Hypothalamus (tissue), 51 donors: Measurements from ENCODE around the gene SOX10.
A peak's percentile ranks its signal among the peaks of the same experiment; 100 is the strongest.

Experiments
- DNase-seq, 51 donors: peaks; one replicate each; lab custom pipeline; 2025; lab: John Stamatoyannopoulos, UW

The SOX10 gene

DNA sequence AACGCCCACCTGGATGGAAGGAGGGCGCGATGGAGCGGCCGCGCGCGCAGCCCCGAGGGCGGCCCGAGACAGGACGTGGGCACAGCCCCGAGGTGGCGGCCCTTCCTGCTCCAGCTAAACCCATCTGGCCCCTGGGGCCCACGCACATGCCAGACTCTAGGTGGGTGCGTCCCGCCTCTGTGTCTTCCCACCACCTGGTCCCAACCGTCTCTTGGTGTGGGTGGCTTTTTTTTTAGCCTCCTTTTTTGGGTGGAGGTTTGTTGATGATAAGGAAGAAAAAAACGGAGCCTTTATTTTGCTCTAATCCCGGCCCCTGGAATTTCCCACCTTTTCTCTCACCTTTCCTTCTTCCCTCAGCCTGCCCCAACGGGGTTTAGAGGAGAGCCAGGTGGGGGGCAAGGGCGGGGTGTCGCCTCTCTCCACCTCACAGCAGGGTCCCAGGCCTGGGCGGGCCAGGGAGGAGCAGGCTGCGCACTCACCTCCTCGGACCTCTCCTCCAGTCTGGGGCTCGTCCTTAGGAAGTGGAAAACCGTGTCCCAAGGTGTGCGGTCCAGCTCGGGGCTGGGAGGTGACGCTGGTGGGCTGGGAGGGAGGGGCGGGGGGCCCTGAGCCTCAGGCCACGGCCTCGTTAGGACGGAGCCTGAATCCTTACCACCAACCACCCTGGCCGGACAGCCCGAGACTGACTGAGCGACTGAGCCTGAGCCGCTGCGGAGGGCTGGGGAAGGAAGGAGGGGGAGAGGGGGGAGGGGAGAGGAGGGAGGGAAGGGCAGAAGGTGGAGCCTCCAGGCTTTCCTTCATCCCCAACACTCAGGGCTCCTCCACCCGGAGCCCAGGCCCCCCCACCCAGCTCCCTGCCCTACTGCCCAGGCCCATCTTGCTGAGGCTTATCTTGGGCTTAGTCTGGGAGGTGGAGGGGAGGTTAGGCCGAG, at the start of gene SOX10:
Gene SOX10, minus strand, starts transcription at position 696 of the 932 bp plus-strand sequence. CDS start 771 bp downstream, outside the sequence.
- DNase-seq: peak in 38 of 51 donors; percentile 12 to 87 (median 66)

DNA sequence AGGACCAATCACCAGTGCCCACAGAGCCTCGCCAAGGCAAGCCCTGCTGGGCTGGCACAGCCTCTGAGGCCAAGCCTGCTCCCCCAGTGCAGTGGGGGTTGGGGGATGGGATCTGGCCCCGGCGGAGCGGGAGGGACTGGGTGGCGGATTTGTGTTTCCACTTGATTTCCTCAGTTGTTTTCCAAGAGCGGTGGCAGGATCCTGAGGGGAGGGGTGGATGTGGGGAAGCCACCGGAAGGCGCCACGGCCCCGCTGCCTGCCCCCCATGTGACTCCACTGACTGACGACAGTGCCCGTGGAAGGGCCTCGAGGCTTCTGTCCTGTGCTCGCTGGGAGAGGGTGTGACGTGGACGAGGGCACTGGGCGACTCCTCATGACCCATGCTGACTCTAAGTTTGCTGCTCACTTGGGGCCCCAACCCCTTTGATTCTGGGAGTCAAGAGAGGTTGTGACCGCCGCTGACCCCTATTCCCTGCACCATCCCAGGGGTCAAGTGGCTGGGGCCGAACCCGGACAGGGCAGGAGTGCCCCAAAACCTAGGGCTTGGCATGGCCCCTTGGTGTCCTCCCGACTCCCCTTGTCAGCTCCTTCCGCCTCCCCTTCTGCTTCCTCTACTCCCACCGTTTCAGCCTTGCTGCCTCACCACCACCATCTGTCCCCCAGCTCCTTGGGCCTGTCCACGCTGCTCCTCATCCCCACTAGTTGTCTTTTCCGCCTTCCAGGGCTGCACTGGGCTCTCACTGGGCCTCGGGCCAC, 49.3 kb upstream of the SOX10 start:
- DNase-seq: peak in 49 of 51 donors; percentile 31 to 95 (median 86)

DNA sequence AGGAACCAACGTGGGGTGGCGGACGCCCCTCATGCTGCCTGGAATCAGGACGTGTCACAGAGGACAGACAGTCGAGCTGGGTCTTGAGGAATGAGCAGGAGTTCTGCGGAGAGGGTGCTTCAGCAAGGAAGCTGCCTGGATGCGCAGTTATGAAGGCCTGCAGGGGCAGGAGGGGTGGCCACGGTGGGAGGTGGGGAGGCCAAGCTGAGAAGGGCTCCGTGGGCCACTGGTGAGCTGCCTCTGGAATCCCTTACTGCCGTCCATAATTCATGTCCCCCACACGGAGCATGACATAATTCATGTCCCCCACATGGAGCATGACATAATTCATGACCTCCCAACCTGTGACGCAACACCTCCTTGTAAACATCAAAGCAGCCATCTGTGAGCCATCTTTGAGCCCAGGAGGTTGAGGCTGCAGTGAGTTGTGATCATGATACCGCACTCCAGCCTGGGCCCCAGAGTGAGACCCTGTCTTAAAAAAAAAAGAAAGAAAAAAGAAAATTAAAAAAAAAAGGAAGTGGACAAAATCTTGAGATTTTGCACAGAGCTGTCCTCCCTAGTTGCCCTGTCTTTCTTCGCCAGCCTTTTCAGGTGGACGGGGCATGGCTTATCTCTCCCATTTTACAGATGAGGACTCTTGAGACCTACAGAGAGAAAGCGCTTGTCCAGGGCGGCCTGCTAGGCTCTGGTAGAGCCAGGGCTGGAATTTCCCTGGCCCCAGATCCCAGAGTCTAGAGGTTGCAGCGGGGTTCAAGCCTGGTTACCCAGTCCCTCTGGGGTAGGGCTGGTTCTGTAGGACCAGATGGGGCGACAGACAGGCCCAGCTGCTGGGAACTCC, 48.5 kb upstream of the SOX10 start:
- DNase-seq: no peak

DNA sequence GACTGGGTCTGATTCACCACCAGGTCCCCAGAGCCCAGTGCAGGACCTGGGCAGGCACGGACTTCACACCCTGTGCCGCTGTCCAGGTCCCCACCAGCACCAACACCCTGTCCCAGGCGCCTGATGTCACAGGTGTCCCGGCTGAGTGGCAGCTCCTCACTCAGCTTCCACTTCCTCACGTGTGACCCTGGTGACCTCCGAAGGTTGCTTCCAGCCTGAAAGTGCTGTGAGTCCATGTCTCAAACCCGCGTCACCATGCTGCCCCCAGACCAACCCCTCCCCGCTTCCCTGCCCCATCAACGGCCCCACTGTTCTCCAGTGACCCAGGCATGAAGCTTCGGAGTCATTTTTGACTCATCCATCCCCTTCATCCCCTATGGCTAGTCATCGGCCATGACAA, 47.1 kb upstream of the SOX10 start:
- DNase-seq: peak in 1 of 51 donors; percentile 40

DNA sequence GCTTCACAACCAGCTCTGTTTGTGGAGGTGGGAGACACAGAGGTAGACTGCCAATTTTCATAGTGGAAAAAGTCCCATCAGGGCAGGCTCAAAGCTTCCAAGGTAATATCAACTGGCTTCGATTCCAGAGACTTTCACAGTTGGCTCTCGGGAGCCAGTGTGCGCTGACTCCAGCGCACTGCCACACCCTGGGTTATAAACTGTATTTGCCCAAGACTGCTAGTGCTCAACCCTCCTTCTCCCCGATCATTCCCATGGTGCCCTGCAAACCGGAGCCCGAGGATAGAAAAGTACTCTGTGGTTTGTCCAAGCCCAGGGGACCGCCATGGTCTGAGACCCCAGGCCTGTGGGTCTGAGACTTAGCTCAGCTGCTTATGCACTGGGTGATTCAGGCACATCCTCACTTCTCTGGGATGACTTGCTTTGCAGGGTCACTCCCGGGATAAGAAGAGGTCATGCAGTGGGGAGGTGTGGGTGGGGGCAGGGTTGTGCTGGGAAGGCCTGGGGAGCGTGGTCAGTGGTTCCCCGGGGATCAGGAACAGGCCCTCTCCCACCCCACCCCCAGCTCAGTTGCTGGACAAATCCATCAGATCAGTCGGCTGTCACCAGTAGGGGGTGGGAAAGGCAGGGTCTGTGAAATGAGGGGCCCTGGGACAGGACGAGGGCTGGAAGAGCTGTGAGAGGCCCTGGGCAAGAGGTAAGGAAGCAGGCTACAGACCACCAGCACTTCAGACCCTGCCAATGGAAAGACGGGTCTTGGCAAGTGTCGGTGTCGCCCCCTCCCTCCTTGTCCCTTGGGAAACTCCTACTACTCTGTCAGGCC, 46.2 kb upstream of the SOX10 start:
- DNase-seq: peak in 2 of 51 donors; percentile 52 to 54

DNA sequence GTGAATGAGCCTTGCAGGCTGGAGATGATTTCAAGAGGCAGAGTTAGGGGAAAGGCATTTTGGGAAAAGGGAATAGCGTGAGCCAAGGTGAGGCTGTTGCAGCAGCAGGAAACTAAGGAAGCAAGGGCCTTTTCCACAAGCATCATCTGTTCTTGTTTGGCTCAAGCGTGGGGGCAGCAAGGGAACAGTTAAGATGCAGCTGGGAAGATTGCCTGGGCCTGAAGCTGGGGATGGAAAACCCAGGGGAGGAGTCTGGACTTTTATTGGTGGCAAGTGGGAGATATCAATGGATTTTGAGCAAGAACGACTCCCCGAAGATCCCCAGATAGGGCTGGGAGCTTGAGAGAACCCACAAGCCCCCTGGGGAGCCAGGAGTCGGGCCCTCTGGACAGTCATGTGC, 45.5 kb upstream of the SOX10 start:
- peak in 3 of 51 donors; percentile 22 to 33 (median 27) for DNase-seq

DNA sequence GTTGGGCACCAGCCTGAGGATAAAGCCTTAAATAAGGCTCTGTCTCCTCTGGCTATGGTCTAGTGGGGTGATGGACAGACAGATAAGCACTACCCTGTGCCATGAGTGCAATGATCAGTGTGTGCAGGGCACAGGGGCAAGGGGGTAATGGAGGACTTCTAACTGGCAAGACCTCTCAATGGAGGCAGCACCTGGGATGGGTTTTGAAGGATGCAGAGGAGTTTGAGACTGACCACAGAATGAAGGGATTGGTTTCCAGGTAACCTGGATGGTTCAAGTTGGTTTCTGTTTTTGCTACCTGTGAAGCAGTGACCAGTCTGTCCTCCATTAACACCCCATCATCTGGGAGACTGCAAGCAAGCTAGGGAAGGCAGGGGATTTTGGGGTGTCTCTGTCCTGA, 45.0 kb upstream of the SOX10 start:
- DNase-seq: no peak

DNA sequence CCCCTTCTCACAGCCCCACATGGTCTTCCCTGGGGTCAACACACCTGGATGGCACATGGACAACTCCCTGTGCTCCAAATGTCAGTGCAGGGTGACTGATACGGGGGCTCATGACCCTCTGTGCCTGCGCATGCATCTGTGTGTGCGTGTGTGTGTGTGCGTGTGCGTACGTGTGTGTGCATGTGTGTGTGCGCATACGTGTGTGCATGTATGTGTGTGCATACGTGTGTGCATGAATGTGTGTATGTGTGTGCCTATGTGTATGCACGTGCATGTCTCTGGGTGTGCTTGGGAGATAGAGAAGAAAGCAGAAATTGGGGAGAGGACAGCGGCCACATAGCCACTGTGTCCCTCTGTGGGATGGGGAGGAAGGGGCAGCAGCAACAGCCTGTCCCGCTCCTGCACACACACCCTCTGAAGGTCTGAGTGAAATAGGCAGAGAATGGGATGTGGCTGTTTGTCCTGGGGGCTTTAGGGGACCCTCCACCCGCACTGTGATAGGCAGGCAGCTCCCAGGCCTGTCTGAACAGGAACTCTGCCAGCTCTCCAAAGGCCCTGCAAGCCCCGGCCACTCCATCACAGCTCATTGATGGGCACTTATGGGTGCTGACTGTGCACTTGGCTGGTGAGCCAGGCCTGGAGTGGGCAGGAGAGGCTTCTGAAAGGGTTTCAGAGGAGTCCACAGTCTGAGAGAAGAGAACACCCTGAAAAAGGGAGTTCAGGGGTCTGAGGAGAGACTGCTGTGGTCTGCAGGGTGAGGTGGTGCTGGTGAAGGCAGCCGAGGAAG, 44.2 kb upstream of the SOX10 start:
- DNase-seq: peak in 2 of 51 donors; percentile 25 to 30

DNA sequence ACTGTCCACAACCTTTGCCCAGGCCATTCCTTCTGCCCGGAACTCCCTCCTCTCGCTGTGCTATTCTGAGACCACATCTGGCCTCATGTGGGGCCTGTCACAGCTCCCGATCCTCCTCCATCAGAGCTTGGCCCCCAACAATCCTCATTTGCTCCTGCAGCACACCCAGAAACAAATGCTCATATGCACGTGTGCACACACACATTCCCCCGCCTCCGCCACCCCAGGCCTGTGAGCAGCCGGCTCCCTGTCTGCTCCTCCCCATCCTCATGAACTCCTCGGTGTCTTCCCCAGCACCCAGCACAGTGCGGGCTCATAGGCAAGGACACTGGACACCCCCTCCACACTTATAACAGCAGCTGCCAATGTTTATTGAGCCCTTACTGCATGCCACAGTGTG, 43.1 kb upstream of the SOX10 start:
- DNase-seq: peak in 8 of 51 donors; percentile 39 to 57 (median 49)

DNA sequence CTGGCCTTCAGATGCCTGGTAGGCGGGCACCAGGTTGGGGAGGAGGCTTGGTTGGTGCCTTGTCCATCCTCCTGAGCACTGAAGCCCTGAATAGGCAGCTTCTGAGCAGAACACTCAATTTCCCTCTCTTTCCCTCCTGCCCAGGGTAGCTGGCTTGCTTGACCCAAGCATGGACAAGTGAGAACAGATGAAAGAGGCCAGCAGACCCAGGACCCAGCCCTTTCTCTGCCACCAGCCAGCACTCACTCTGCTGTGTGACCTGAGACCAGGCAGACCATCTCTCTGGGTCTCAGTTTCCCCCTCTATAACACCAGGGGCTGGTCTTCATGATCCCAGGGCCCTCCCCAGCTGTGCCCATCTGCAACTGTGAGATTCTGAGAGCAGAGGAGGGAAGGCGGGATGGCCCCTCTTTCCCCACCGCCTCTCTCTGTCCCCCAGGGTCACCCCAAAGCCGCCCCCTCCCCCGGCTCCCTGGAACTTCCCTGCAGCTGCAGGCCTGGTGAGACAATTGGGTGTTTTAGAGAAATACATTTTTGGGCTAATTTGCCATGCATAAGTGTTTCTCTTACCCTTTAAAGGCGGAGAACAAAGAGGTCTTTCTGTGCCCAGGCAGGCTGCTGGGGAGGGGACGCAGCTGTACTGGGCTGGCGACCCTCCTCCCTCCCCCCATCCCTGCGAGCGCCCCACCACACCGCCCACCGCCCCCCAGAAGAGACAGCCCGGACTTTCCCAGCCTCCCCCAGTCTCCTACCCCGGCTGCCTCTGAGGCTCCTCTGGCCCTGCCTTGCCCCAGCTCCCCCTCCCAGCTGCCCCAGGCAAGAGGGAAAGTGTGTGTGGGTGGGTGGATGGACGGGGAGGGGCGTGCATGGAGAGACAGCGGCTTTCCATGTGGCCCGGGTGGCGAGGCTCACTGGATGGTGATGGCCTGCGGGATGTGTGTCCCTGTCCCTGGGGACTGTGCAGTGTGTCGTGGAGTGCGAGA, 42.1 kb upstream of the SOX10 start:
- peak in 33 of 51 donors; percentile 30 to 84 (median 69) for DNase-seq

DNA sequence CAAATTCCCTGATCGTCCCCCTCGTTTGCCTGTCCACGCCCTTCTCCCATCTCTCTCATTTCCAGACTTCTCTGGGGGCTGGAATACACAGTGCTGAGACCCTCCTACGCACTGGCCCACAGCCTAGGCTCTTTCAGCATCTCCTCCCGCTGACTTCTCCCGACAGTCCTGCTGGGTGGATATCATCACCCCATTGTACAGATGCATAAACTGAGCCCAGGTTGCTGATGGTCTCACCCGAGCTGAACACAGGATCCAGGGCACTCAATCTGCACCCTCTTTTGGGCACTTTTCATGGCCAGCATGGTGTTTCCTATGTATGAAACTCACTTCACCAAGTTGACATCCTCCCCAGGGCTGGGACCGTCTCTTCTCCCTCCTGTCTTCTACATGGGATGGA, 41.2 kb upstream of the SOX10 start:
- no peak for DNase-seq

DNA sequence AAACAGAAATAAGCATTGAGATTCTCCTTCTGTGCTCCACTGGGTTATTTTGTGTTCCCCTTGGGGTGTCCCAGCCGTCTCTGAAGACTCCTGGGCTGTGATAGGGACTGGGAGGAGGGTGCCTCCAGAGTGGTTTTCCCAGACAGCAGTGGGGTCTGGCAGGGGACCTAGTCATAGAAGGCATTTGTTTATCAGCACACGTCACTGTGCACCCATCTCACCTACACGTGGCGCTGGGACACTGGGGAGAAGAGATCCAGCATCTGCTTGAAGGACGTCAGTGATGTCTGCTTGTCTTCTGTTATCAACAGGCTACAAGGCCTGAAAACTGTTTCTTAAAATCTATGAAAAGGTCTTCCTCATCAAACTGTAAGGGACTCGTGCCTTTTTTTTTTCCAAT, 38.7 kb upstream of the SOX10 start:
- DNase-seq: no peak

DNA sequence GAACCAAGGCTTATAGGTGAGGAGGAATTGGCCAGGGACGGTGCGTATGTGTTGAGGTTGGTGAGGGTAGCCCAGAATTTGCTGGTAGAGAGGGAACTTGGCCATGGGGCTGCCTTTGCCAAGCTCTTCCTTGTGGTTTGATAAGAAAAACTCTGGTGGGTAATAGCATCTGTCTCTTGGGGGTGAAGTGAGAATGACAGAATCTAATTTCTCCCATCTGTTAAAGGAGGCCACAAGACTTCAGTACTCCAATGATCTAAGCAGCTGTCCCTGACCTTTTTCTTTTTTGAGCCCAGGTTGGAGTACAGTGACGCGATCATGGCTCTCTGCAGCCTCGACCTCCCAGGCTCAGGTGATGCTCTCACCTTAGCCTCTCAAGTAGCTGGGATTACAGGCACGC, 36.9 kb upstream of the SOX10 start:
- DNase-seq: no peak

DNA sequence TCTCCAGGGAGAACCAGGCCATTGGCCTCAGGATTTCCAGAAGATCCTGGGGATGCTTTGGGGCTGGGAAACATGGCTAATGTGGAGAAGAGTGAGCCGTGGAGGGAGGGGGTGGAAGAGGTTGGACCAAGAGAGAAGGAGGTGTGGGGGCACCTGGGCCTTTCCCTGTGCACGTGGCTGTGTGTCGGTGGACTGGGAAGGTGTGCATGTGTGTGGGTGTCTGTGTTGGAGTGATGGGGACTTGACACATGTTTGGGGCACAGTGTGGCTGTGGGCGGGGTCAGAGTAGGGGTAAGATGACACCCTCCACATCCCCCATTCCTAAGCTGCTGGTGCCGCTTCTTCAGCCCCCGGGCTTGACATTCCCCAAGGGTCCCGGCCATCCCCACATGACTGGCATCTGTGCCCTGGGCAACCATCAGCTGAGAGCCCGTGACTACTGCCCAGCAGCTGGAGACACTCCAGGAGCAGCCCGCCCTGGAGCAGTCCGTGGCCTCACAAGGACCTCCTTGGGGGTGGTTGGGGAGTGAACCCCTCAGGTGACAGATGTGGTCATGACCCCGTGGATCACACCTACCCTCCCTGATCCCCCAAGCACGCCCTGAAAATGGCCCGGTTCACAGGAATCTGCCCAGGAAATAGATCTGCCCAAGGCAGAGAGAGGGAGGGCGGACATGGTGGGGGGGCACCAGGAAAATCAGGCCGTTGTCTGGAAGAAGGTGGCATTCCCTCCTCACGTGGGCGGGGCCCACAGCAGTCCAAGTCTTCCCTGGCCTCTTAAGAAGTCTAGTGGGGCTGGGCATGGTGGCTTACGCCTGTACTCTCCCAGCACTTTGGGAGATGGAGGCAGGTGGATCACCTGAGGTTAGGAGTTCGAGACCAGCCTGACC, 34.8 kb upstream of the SOX10 start:
- DNase-seq: peak in 9 of 51 donors; percentile 29 to 60 (median 42)

DNA sequence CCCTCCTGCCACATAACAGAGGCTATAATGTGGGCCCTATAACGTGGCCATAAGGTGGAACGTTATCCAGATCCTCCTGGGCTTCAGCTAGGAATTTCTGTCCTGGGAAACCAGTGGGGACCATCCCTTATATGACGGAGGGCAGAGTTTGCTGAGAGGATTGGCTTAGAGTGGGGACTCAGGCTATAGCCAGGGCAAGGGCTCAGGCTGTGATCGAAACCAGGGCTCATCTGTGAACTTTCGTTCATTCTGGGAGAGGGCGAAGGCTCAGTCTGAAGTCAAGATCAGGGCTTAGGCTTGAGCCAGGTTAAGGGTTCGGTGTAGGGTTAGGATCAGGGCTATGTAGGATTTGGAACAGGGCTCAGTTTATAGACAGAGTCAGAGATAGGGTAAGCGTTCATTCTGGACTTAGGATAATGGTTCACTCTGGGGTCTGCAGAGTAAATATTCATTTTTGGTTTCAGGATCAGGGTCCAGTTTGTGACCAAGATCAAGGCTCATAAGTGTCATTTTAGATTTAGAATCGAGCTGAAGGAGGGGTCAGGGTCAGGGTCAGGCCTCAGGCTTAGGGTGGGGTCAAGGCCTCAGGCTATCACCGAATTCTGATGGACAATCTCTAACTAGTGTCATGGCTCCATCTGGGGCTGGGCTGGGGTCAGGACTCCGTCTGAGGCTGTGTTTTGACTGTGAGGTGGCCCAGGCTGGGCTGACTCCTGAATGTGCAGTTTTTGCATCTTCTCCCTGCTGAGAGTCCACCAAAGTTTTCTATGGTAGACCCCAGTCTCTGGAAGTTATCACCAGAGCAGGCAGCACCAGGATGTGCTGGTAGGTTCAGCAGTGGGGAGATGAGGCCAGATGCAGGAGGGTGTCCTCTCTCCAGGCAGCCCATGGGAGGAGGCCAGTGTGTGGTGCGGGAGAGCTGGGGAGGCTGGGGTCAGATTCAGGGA, 33.9 kb upstream of the SOX10 start:
- DNase-seq: no peak
